DND-41 (cell line): ENCODE measurements around the gene ADTRP.

Source experiments
- ATAC-seq: fragments of 200-7000 bp; cut with Tn5 transposase; 3 replicates; pipeline ENCODE4 v1.9.1; 2021; ENCODE audit warnings: low read depth; ENCODE audit not compliant: insufficient read depth
- DNase-seq: peaks from one replicate; pipeline ENCODE4 v3.0.0-alpha.2; 2020
- H2AFZ ChIP-seq: 2 replicates; pipeline ENCODE4 v1.6.0; 2012; ENCODE audit warnings: low read depth, low read length
- H3K27ac ChIP-seq: 2 replicates; pipeline ENCODE4 v1.5.1; 2012; ENCODE audit warnings: low read length, inconsistent platforms
- H3K27me3 ChIP-seq: fragments of 200-600 bp; sonication (generic); 2 replicates; pipeline ENCODE4 v1.6.0; 2012; ENCODE audit warnings: low read length, mild to moderate bottlenecking, inconsistent platforms; ENCODE audit not compliant: insufficient read depth, poor library complexity
- H3K36me3 ChIP-seq: 2 replicates; pipeline ENCODE4 v1.5.1; 2012; ENCODE audit warnings: low read length, inconsistent platforms; ENCODE audit not compliant: insufficient read depth
- H3K4me1 ChIP-seq: 2 replicates; pipeline ENCODE4 v1.5.1; 2012; ENCODE audit warnings: mild to moderate bottlenecking, low read length; ENCODE audit not compliant: insufficient read depth
- H3K4me2 ChIP-seq: 2 replicates; pipeline ENCODE4 v1.6.0; 2012; ENCODE audit warnings: mild to moderate bottlenecking, moderate library complexity, low read length, inconsistent platforms; ENCODE audit not compliant: insufficient read depth
- H3K4me3 ChIP-seq, 2 experiments: fragments of 200-600 bp in 1 of 2; shearing (Covaris generic) in 1 of 2; 2 replicates each; pipeline ENCODE4 v1.5.1; 2012 to 2016; ENCODE audit warnings: inconsistent platforms in 2 of 2, low read length in 2 of 2, mild to moderate bottlenecking in 2 of 2, low read depth in 1 of 2, moderate library complexity in 1 of 2
- H3K79me2 ChIP-seq: 2 replicates; pipeline ENCODE4 v1.6.0; 2012; ENCODE audit warnings: low read length, inconsistent platforms; ENCODE audit not compliant: insufficient read depth
- H3K9ac ChIP-seq: 2 replicates; pipeline ENCODE4 v1.6.0; 2012; ENCODE audit warnings: low read depth, mild to moderate bottlenecking, inconsistent platforms, low read length, moderate library complexity
- H3K9me3 ChIP-seq: 2 replicates; pipeline ENCODE4 v1.5.1; 2012; ENCODE audit warnings: low read length, moderate library complexity, mild to moderate bottlenecking, inconsistent platforms; ENCODE audit not compliant: insufficient read depth, severe bottlenecking
- H4K20me1 ChIP-seq: 2 replicates; pipeline ENCODE4 v1.6.0; 2012; ENCODE audit warnings: low read length; ENCODE audit not compliant: insufficient read depth
- CTCF ChIP-seq: IDR thresholded peaks from 2 replicates; pipeline ENCODE4 v1.5.1; 2012; ENCODE audit warnings: borderline replicate concordance, low read length, moderate library complexity, mild to moderate bottlenecking; ENCODE audit not compliant: poor library complexity, severe bottlenecking; ENCODE audit errors: extremely low read depth
- EZH2 ChIP-seq: IDR thresholded peaks from 3 replicates; pipeline ENCODE4 v1.6.1; 2012; ENCODE audit warnings: borderline replicate concordance, low read depth, mild to moderate bottlenecking, moderate library complexity, low read length, inconsistent platforms; ENCODE audit not compliant: severe bottlenecking

Gene ADTRP

GRCh38 chr6:11744753-11745152, 33.9 kb downstream of the ADTRP start:
- DNase-seq: no peak
- Histone ChIP-seq H3K4me3 (no peak overlapping the region), H4K20me1 (no peaks in the 10 kb centered on the region), H2AFZ (no peak overlapping the region), H3K9ac (no peak overlapping the region), H3K79me2 (no peaks in the 10 kb centered on the region), H3K9me3 (no peaks in the 10 kb centered on the region), H3K4me2 (no peak overlapping the region), H3K27ac (no peak overlapping the region), H3K4me1 (no peaks in the 10 kb centered on the region), H3K36me3 (no peaks in the 10 kb centered on the region), H3K27me3 (peaks cover 6% of the 10 kb centered on the region)
- TF ChIP-seq CTCF: no peak
- TF ChIP-seq EZH2: no peak
- ATAC-seq: no peak

- ATAC-seq (no peak), DNase-seq (no peak)
- no peak overlapping the region for H3K4me2 ChIP-seq
- no peaks in the 10 kb centered on the region for H3K9me3 ChIP-seq
- H3K4me3 ChIP-seq: no peak overlapping the region
- TF ChIP-seq CTCF: no peak
- no peak for TF ChIP-seq EZH2
- no peak overlapping the region for H2AFZ ChIP-seq
- peaks cover 6% of the 10 kb centered on the region for H3K27me3 ChIP-seq
- no peak overlapping the region for H3K9ac ChIP-seq
- no peak overlapping the region for H3K27ac ChIP-seq
- H4K20me1 ChIP-seq: no peaks in the 10 kb centered on the region
- no peaks in the 10 kb centered on the region for H3K4me1 ChIP-seq
- no peaks in the 10 kb centered on the region for H3K79me2 ChIP-seq
- H3K36me3 ChIP-seq: no peaks in the 10 kb centered on the region
These were observed 34.5 kb downstream of the ADTRP start for GRCh38 chr6:11744101-11744500.

- Histone ChIP-seq H3K9me3 (no peaks in the 10 kb centered on the region), H3K4me2 (no peak overlapping the region), H3K4me3 (no peak overlapping the region), H3K27me3 (peaks cover 6% of the 10 kb centered on the region), H3K79me2 (no peaks in the 10 kb centered on the region), H4K20me1 (no peaks in the 10 kb centered on the region), H2AFZ (no peak overlapping the region), H3K9ac (no peak overlapping the region), H3K36me3 (no peaks in the 10 kb centered on the region), H3K27ac (no peak overlapping the region), H3K4me1 (no peaks in the 10 kb centered on the region)
- ATAC-seq (no peak), DNase-seq (no peak)
- TF ChIP-seq EZH2 (no peak), CTCF (no peak)
These were observed 37.7 kb downstream of the ADTRP start for GRCh38 chr6:11740875-11741274.
